Stimulated activated CD8-positive, alpha-beta memory T cell treated with anti-CD3 and anti-CD28 coated beads, Interleukin-2, amount 100 ng/mL, for 1 hour (primary cell): ENCODE data around the gene PWWP2B.

Source experiments
- DNase-seq, 2 donors: peaks; one replicate each; pipeline ENCODE4 v3.0.0-alpha.2; 2020; ENCODE audit warnings: low read depth in 2 of 2

The PWWP2B gene

DNA sequence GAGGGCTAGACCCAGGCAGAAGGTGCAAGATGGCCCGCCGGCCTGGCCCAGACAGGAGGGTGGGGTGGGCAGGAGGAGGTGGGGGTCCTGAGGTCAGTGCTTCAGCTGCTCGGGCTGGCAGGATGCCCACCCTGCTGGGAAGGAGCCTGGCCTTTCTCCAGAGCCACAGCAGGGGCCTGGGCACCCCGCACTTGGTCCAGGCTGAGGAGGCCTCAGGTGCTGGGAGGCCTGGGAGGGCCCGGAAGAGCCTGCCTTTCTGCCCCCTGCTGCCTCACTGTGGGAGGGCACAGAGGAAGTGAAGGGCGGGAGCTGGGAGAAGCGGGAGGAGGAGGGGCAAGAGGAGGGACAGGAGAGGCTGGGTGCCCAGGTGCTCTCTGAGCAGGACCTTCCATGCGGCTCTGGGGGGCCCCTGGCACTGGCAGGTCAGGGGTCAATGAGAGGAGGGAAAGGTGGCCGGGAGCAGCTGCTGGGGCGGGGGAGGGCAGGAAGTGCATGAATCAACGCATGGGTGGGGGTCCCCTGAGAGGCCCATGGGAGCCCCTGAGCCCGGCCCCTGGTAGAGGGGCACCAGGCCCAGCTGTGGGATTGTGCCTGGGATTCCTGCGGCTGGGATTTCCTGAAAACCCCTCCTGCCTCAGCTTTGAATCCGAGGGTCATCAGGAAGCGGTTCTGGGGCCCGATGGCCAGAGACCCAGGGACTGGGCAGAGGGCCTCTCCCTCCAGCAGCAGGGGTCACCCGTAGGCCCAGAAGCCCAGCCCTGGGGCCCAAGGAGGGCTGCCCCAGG lies 49.9 kb downstream of the PWWP2B start:
- peak in 1 of 2 donors; percentile 39 for DNase-seq

DNA sequence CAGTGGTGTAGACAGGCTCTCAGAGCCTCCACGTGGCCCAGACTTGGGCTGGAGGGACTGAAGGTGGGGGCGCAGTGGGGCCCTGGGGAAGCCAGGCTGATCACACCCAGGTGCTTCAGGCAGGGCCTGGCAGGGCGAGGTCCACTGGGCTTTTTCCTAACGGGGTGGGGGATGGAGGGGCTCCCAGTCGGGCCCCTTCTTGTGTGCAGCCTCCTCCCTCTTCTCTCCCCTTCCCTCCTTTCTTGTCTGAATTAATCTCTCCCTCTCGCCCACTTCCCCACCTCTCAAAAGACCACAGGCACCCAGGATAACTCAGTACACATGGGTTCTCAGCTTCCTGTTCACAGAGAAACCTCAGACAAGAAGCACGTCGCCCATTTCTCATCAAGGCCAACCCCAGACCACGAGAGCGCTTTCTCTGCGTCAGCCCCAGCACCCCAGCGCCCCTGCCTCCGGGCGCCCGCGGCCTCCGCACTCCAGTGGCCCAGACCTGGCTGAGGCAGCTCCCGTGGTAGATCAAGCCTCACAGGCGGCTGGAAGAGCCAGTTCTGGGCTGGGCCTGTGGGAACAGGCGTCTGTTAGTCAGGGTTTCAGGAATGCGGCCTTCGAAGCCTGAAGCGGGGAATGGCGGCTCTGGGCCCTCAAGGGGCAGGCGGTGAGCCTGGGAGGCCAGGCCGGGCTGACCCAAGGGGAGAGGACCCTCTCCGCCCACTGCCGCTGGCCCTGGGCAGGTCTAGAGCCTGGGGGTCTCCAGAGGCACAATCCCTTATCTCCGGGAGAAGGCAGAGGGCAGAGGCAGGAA lies 50.6 kb downstream of the PWWP2B start:
- DNase-seq = peak; percentile 62

DNA sequence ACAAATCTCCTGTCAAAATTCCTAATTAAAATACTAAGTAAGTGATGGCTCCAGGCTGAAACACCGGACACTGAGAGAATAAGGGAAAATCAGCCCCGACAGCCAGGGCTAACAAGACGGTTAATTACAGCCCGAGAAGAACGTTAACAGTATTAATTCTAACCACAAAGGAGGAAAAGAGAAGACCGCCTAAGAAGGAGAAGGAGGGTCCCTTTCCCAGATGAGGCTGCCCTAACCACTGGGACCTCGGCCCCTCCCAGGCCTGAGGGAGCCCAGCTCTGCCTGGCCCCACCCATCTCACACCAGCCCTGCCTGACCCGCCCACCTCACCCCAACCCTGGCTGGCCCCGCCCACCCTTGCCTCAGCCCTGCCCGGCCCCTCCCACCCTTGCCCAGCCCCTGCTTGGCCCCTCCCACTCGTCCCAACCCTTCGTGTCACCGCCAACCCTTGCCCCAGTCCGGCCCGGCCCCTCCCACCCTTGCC lies 51.3 kb downstream of the PWWP2B start:
- peak in 1 of 2 donors; percentile 39 for DNase-seq

DNA sequence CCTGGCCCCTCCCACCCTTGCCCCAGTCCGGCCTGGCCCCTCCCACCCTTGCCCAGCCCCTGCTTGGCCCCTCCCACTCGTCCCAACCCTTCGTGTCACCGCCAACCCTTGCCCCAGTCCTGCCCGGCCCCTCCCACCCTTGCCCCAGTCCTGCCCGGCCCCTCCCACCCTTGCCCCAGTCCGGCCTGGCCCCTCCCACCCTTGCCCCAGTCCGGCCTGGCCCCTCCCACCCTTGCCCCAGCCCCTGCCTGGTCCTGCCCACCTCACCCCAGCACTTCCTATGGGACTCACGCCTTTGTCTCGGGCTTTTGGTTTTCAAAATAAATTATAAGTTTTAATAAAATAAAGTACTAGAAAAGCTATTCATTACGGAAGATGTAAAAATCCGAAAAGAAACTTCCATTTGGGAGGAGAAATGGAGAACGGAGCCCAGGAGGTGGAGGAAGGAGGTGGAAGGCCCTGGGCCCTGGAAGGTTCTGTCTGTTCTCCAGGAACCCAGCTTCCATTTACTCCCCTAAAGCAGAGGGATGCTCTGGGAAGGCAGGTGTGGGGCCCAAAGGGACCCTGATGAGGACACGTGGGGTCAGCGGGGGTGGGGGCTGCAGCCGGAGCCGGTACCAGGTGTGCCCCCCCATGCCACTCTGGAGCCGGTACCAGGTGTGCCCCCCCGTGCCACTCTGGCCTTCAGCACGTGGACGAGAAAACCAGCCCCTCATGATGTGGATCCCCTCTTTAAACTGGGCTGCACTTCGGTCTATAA lies 52.2 kb downstream of the PWWP2B start:
- no peak for DNase-seq

DNA sequence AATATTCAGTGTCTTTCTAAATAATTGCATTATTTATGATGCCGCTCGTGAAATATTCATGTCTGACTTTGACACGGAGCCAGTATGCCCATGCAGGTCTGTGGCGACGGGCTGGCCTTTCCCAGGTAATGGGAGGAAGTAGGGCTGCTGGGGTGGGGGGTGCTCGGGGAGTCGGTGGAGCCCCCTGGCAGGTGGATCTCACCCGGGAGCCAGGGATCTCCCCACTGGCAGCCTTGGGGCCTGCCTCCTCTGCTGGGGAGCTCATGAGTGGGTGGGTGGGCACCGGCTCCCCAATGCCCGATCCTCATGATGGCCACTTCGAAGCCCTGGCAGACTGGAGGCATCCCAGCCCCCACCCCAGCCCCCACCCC lies 52.8 kb downstream of the PWWP2B start:
- DNase-seq = no peak

DNA sequence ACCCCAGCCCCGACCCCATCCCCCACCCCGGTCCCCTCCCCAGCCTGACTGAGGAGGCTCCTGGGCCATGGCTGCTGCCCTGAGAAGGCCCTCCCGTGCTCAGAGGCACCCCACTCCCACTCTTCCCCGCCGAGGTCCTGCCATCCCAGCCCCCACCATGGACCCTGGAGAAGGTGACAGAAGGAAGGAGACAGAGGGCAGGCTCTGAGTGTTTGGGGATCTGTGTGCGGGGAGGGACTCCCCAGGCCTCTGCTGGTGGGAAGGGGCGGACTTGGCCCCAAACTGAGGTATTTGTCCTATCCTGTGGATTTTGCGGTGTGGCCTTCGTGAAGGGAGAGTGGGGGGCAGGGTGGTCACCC lies 53.4 kb downstream of the PWWP2B start:
- no peak for DNase-seq

DNA sequence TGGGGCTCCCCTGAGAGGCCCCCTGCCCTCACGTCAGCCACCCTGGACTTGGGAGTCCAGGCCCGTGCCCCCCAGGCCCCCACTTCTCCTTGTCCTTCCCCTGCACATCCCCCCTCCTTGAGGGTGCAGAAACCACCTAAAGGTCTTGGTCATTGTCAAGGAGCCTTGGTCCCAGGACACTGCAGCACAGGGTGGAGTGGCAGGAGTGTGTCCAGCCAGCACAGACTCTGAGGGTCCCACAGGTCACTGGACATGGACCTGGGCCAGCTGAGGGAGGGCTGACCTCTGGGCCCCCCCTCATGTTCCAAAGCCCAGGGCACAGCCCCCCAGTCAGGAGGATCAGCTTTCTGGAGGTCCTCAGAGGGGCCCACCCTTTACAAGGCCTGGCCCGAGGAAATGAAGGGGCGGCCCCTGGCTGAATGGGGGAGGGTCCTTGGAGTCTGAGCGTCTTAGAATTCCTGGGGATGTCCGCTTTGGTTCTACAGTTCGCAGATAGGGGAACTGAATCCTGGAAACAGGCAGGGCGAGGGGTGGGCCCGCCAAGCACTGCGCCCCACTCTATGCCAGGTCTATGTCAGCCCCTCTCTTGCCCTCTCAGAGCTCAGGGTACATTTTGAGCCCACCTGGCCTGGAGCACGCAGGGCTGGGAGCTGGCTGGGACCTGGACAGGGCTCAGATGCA lies 54.0 kb downstream of the PWWP2B start:
- DNase-seq = no peak

DNA sequence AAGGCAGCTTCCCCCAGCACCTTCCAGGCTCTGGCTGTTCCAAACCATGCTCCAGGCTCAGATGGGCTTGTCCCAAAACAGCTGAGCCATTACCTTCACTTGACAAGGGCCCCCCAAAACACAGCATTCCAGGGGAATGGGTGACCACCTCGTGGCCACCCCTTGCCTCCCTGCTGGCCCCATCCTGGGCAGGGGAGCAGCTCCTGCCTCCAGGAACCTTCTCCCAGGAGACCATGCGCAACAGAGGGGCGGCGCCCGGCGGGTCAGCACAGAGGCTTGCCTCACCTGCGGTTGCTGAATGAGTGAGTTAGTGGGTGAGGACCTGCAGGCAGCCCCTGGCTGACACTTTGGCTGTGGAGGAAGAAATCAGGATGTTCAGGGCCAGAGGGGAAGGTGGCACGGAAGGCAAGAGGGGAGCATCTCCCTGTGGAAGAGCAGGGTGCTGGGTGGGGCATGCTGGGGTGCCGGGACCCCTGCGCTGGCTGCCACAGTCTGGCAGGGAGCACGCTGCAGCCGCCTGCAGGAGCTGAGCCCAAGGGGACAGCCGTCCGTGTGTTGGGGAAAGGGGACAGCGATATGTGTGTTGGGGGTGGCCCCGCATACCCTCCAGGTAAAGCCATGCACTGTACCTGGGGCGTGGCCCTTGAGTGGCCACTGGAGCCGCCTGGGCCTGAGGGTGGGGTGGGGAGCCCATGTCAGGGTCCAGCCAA lies 54.7 kb downstream of the PWWP2B start:
- DNase-seq = no peak

DNA sequence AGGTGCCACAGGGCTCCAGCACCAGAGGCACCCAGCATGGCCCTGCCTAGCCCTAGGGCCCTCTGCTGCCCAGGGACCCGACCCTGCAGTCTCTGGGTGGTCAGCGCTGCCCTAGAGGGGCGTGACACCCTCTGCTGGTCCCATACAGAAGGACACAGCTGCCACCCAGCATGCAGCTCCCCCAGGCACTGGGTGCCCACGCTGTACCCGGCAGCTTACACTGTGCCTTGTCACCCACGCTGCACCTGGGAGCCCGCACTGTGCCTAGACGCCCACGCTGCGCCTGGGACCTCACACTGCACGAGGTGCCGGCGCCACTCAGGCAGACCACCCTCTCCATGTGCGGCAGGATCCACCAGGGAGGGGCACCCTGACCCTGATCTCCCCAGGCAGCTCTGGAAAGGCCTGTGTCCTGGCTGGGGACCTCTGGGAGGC lies 55.2 kb downstream of the PWWP2B start:
- no peak for DNase-seq

DNA sequence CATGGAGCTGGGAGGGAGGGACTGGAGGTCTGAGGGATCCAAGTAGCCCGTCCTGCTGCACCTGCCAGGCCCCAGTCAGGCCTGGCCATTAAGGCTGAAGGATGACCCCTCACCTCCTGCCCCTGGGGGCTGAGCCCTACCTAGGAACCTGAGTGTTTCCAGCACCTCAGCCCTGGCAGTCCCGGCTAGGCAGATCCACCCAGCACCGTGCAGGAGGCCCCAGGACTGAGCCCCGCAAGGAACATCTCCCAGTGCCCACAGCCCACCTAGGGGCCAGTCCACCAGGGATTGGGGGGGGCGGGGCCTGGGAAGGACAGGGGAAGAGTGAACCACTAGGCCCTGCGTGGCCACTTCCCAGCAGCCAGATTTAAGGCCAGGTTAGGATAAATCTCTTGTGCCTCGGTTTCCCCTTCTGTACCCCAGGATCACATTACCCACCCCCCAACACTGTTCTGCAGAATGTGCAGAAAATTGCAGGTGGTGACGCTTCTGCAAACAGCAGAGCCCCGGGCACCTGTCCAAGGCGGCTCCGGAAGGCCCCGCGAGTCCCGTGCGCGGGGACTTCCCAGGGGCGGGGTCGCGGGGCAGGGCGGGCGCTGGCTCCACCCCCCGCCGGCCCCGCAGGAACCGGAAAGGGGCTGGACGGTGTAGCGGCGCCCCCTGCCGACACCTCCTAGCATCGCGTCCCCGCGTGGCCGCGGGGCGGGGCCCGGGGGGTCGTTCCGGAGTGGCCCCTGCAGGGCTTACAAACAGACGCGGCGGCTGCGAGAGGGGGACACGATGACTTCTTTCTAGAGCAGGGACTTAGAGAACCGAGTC lies 55.9 kb downstream of the PWWP2B start:
- DNase-seq = peak; percentile 77 to 87

DNA sequence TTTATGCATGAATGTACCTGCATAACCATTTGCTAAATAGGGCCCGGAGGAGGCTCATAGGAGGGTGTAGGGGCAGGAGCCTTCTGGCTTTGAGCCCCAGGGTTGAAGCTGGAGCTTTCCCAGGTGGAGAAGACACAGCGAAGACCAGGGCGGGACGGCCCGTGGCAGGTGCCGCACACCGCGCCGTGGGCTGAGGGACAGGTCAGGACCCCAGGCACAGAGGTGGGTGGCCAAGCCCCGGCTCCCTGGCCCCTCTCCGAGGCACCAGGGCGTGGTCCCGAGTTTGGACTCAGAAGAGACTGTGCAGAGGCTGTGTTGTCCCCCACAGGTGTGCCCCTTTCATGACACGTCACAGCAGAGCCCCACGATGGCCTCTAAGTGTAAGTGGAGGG lies 56.5 kb downstream of the PWWP2B start:
- DNase-seq = no peak

DNA sequence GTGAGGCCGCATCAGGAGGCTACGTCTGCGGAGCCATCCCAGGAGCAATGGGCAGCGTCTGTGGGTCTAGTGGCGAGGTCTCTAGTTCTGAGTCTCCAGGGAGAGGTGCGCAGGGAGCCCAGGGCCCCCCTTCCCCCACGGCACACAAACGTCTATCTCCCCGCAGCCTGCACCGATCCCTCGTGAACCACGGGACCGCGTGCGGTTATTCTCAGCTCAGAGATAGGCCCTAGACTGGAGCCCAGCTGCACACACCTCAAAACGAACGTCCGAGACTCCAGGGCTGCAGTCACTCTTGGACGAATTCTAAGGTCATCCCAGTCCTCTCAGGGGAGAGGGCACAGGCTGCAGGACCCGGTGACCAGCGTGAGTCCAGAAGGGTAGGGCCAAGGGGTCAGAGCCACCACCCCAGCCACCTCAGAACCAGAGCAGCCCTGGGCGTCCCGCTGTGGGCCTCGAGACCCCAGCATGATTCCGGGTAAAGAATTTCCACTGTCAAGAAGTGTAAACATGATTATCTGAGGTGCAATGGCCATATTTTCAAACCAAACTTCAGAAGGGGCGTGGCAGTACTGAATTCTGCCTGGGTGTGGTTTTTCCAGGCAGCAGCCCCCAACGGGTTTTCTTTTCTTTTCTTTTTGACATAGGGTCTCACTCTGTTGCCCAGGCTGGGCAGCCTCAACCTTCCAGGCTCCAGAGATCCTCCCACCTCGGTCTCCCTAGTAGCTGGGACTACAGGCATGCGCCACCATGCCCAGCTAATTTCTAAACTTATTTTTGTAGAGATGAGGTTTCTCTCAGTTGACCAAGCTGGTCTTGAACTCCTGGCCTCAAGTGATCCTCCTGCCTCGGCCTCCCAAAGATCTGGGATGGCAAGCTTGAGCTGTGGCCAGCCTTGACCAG lies 57.5 kb downstream of the PWWP2B start:
- DNase-seq = no peak

DNA sequence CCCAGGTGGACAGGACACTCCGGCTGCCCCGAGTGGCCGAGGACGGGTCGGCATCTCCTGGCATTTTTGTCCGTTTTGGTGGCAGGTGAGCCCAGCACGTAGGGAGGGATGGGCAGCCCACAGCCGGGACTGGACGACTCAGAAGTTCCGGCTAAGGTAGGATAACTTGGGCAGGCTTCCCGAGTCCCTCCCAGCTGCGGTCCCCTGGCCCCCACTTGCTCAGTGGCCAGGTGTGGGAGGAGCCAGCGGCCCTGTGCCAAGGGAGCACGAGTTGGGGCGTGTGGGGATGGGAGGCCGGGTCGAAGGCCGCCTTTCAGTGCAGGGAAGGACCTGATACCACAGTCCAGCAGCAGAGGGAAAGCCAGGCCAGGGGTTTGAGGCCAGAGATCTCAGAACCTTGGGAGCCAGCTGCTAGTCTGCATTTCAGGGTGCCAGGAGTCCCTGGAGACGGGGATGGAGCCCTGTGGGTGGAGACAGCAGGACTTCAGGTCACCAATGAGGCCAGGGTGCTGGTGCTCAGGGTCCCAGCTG lies 58.5 kb downstream of the PWWP2B start:
- DNase-seq = no peak

DNA sequence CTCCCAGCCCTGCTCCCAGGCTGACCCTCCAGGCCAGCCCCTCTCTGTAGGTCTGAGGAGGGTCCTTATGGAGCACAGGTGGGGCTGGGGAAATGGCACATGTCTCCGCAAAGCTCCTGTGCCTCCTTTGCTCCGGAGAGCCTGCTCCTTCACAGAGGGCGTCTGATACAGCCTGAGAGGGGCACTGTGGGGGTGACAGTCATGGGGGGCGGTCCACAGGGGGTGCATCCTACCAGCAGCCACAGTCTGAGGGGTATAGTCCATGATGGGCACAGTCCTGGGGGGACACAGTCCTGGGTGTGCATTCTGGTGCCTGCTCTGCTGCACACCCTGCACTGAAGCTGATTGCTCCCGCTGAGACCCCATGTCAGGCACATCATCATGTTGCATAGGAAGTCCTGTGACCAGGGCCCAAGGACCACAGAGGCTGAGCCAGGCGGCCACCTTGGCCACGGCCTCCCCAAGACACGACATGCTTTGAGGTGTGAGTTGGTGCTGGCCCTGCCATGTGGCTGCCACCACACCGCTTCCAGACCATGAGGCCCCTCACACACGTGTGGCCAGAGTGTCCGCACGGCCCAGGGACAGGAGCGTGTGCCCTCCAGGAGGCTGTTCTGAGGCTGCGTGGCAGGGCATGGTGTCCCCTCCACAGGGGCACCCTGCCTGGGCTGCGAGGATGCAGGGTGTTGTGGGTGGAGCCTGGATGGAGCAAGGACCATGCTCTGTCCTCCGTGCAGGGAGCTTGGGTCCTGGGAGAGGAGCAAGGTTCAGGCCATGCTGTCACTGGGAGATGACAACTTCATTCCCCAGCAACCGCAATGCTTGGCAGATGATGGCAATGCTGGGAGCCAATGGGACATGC lies 59.2 kb downstream of the PWWP2B start:
- DNase-seq = no peak

DNA sequence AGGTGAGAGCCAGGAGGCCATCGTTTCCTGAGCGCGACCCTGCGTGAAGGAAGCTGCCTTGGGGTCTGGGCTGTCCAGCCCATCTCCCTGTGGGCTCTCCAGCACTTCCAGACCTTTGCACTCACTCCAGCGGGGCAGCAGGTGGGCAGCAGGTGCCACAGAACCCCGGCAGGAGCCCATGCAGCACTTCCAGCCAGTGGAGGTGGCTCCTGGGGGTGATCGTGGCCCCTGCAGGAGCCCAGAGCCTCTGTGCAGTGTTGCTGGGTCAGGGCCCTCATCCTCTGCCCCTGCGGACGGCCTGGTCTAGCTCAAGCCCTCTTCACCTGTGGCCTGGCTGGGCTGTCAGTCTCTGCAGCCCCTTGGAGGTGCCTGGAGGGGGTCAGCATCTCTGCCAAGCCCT lies 59.9 kb downstream of the PWWP2B start:
- no peak for DNase-seq

DNA sequence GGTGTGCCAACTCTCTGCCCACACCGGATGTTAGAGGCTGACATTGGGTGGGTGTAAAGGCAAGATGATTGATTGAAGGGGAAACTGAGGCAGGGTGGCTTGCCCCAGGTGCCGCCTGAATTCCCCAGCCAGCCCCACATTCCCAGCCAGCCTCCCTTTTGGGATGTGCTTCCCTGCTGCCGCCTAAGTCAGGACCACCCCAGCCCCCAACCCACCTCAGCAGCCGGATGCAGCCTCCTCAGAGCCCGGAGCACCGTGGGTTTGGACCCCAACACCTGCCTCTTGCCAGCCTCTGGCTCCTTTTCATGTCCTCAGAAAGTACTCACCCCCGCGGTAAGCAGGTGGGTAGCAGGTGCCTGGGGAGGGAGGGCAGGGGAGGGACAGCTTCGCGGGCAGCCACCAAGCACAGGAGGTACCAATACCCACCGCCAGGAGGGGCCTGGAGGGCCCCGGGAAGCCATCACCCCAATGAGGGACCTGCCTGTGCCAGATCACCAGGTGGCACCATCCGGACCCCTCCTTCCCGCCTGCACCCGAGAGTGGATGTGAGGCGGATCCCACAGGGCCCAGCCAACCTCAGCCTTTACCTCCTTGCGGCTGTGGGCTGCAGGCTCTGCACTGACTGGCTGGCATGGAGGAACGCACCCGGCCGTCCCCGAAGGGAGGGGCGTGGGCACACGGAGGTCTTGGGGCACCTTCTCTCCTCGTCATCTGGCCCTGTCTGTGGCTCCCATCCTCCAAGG lies 60.5 kb downstream of the PWWP2B start:
- no peak for DNase-seq

DNA sequence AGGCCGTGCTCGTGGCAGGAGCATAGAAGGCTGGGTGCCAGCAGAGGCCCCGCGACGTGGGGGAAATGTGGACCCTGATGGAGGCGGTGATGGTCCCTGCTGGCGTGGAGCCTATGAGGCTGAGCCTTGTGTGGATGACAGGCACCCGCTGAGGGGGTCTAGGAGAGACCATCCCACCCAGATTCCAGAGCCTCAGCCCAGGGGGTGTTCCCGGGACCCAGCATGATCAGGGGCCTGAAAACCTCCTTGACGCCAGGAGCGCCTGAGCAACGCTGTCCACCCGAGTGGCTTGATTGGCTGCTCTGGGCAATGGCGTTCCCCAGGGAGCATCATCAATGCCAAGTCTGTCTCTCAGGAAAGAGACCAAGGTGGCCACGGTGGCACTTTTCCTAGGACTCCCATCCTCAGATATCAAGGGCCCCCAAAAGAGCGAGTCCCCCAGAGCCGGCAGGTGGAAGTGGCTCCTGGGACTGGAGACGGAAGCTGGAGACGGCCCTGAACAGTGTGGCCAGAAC lies 61.1 kb downstream of the PWWP2B start:
- DNase-seq = no peak
